ENCODE results near the gene CNTN5. TPM values are rescaled to one million over a fixed set of nuclear protein-coding genes. Genes with fewer than 3 reads are reported as not detected.

Gene CNTN5
- total and polyA plus RNA-seq, 5 experiments from 2014 or later: not detected

- Mint-ChIP-seq H3K27me3 (no peaks in the 10 kb centered on the region), H3K4me3 (no peak overlapping the region), H3K4me1 (no peaks in the 10 kb centered on the region), H3K9me3 (peaks cover under 1 to 30% (median 11%) of the 10 kb centered on the region in 9 donors), H3K36me3 (no peaks in the 10 kb centered on the region), H3K27ac (no peak overlapping the region)
- POLR2A ChIA-PET: no interaction called here
- DNase-seq: no peak
- ATAC-seq: no peak
These were observed 1295.2 kb downstream of the CNTN5 start for GRCh38 chr11:100315946-100316345.

DNA sequence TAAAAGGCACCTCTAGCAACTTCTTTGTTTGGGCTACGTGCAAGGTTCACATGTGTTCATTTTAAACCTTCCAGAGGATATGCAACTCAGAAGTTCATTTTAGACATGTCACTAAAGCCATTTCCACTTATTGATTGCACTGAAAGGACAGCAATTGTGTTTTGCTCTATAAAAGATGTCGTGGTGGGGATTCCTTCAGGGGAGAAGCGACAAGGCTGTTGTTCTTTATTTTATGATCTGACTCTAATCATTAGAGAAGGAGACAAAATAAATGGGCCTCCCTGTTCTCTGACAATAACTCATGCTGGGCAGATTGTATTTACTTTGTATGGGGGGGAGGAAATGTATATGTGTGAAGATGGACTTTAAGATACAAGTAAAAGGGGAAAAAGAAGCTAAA is 1296.2 kb downstream of the CNTN5 start:
- ATAC-seq: no peak
- peaks cover 1 to 23% (median 14%) of the 10 kb centered on the region in 9 donors for H3K9me3 Mint-ChIP-seq
- POLR2A ChIA-PET: no interaction called here
- H3K36me3 Mint-ChIP-seq: no peaks in the 10 kb centered on the region
- H3K27ac Mint-ChIP-seq: no peak overlapping the region
- H3K4me3 Mint-ChIP-seq: no peak overlapping the region
- no peaks in the 10 kb centered on the region for H3K4me1 Mint-ChIP-seq
- DNase-seq: no peak
- H3K27me3 Mint-ChIP-seq: no peaks in the 10 kb centered on the region

- Mint-ChIP-seq H3K36me3 (no peaks in the 10 kb centered on the region), H3K27ac (no peak overlapping the region), H3K4me3 (no peak overlapping the region), H3K27me3 (no peaks in the 10 kb centered on the region), H3K9me3 (peaks cover 0 to 15% (median 10%) of the 10 kb centered on the region in 9 donors), H3K4me1 (no peaks in the 10 kb centered on the region)
- DNase-seq: no peak
- POLR2A ChIA-PET: no interaction called here
- ATAC-seq: no peak
These were observed 1298.9 kb downstream of the CNTN5 start for GRCh38 chr11:100319691-100320090.

DNA sequence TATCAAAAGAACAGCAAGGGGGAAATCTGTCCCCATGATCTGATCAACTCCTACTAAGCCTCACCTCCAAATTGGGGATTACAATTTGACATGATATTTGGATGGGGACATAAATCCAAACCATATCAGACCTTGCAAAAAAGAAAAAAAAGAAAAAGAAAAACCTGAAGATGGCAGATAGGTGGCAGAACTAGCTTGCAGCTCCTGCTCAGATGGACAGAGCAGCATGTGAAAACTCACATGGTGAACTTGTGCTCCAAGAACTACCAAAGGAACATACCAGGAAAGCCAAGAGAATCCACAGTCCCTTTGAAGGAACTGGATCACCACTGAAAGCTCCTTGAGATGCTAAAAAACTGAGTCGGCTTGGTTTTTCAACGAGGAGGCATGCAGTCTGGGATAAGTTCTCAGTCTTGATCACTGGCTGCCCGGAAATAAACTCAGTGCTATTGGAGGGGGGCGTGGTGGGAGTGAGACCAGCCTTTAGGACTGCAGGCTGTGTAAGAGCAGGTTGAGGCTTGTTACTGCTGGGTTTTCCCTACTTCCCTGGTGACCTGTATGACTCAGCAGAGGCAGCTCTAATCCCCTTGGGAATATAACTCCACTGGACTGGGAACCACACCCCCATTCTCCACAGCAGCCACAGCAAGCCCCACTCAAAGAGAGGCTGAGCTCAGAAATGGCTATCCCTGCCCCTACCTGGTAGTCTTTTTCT is 1308.0 kb downstream of the CNTN5 start:
- Mint-ChIP-seq H3K4me1 (no peaks in the 10 kb centered on the region), H3K27me3 (no peaks in the 10 kb centered on the region), H3K4me3 (no peak overlapping the region), H3K36me3 (peaks cover 0 to 6% (median 0%) of the 10 kb centered on the region in 3 donors), H3K27ac (no peak overlapping the region), H3K9me3 (peaks cover 2 to 48% (median 16%) of the 10 kb centered on the region in 9 donors)
- DNase-seq (no peak), ATAC-seq (no peak)
- POLR2A ChIA-PET: no interaction called here

DNA sequence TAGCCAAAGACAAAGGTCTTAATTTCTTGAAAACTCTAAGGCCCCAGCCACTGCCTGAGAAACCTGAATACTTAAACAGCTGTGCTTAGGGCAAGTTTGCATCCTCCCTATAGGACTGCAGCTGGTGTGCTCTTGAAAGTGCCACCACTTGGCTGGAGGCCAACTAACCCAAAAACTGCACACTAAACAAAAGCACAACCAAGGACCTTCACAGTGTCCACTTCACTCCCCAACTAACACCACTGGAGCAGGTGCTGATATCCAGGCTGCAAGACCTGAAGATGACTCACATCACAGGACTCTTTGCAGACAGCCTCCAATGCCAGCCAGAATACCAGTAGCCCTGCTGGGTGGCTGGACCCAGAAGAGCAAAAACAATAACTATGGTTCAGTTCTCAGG is 1308.6 kb downstream of the CNTN5 start:
- POLR2A ChIA-PET: no interaction called here
- Mint-ChIP-seq H3K27ac (no peak overlapping the region), H3K36me3 (peaks cover 0 to 6% (median 0%) of the 10 kb centered on the region in 3 donors), H3K9me3 (peaks cover 4 to 54% (median 20%) of the 10 kb centered on the region in 9 donors), H3K4me3 (no peak overlapping the region), H3K4me1 (no peaks in the 10 kb centered on the region), H3K27me3 (no peaks in the 10 kb centered on the region)
- ATAC-seq (no peak), DNase-seq (no peak)

DNA sequence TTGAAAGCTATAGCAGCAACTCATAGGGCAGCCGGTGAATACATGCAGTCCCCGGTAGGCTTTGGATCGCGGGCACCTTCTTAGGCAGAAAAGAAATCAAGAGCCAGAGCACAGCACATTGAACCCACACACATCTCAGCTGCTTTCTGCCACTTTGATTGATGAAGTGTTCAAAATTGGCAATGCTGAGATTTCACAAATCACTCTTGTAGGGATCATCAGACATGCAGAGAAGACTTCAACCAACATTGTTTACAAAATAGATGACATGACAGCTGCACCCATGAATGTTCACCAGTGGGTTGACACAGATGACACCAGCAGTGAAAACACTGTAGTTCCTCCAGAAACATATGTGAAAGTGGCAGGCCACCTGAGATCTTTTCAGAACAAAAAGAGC is 1316.1 kb downstream of the CNTN5 start:
- DNase-seq (no peak), ATAC-seq (no peak)
- Mint-ChIP-seq H3K27ac (no peak overlapping the region), H3K9me3 (peaks cover 4 to 28% (median 10%) of the 10 kb centered on the region in 9 donors), H3K27me3 (no peaks in the 10 kb centered on the region), H3K4me3 (no peak overlapping the region), H3K4me1 (no peaks in the 10 kb centered on the region), H3K36me3 (no peaks in the 10 kb centered on the region)
- POLR2A ChIA-PET: no interaction called here

DNA sequence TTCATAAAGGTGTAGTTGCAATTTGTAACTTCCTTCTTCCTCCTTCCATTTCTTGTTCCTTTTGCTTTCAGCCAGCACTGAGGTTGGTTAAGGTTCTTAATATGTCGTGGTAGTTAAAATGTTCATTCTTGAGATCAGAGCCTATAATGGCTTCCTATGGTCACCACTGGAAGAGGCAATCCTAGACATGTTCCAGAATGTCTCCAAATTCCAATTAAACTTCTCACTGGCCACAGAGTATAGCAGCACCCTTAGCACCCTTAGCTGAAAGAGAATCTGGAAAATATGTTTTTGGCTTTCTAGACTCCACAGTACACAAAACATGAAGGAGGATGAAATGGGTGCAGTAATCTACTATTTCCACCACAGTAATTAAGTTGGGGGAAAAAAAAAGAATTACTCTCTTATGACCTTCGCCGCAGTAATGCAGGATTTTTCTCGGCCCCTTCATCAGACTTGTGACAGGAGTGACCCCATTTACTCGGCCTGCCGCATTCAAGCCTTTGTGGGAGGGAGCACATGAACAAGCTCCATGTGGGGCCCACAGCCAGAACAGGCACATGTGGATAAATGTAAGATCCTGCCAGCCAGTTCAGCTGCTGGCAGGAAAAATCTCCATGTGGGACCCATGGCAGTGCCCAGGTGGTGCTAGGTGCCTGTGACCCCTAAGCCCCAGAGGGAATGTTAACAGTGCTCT is 1317.5 kb downstream of the CNTN5 start:
- ATAC-seq: no peak
- Mint-ChIP-seq H3K4me3 (no peak overlapping the region), H3K4me1 (no peaks in the 10 kb centered on the region), H3K27ac (no peak overlapping the region), H3K27me3 (no peaks in the 10 kb centered on the region), H3K36me3 (no peaks in the 10 kb centered on the region), H3K9me3 (peaks cover 0 to 23% (median 7%) of the 10 kb centered on the region in 9 donors)
- DNase-seq: no peak
- POLR2A ChIA-PET: no interaction called here

- no peak for DNase-seq
- Mint-ChIP-seq H3K4me3 (no peak overlapping the region), H3K9me3 (peaks cover 0 to 13% (median 2%) of the 10 kb centered on the region in 9 donors), H3K27me3 (no peaks in the 10 kb centered on the region), H3K36me3 (no peaks in the 10 kb centered on the region), H3K27ac (no peak overlapping the region), H3K4me1 (no peaks in the 10 kb centered on the region)
- ATAC-seq: no peak
- POLR2A ChIA-PET: no interaction called here
These were observed 1319.9 kb downstream of the CNTN5 start for GRCh38 chr11:100340466-100341319.

DNA sequence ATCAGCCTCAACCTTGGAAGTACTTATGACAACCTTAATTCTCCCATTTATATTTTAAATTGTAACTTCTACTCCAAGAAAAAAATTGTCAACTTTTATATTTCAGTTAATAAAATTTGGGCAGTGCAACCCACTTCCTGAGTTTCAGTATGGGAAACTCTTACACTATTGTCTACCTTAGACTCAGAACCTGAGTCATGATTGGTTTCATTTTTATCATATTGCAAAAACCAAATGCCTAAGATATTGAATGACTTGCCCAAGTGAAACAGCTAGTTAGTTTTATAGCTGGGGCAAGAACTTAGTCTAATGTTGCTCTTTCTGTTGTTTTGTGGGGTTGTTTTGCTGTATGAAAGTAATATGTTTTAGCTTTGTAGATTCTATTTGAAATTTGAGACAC is 1332.3 kb downstream of the CNTN5 start:
- DNase-seq (no peak), ATAC-seq (no peak)
- H3K27ac Mint-ChIP-seq: no peak overlapping the region
- no peaks in the 10 kb centered on the region for H3K27me3 Mint-ChIP-seq
- POLR2A ChIA-PET: no interaction called here
- H3K9me3 Mint-ChIP-seq: peaks cover 0 to 13% (median 1%) of the 10 kb centered on the region in 9 donors
- no peaks in the 10 kb centered on the region for H3K4me1 Mint-ChIP-seq
- no peaks in the 10 kb centered on the region for H3K36me3 Mint-ChIP-seq
- no peak overlapping the region for H3K4me3 Mint-ChIP-seq

DNA sequence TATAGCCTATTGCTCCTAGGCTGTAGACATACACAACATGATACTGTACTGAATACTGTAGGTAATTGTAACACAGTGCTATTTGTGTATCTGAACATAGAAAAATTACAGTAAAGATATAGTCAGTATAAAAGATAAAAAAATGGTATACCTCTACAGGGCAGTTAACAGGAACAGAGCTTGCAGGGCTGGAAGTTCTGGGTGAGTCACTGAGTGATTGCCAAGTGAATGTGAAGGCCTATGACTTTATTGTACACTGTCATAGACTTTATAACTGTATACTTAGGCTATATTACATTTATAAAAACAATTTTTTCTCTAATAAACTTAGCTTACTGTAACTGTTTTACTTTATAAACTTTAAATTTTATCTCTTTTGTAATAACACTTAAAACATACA is 1334.0 kb downstream of the CNTN5 start:
- ATAC-seq (no peak), DNase-seq (no peak)
- no peaks in the 10 kb centered on the region for H3K36me3 Mint-ChIP-seq
- POLR2A ChIA-PET: no interaction called here
- peaks cover 0 to 15% (median 3%) of the 10 kb centered on the region in 9 donors for H3K9me3 Mint-ChIP-seq
- no peak overlapping the region for H3K4me3 Mint-ChIP-seq
- no peaks in the 10 kb centered on the region for H3K27me3 Mint-ChIP-seq
- no peaks in the 10 kb centered on the region for H3K4me1 Mint-ChIP-seq
- H3K27ac Mint-ChIP-seq: no peak overlapping the region

DNA sequence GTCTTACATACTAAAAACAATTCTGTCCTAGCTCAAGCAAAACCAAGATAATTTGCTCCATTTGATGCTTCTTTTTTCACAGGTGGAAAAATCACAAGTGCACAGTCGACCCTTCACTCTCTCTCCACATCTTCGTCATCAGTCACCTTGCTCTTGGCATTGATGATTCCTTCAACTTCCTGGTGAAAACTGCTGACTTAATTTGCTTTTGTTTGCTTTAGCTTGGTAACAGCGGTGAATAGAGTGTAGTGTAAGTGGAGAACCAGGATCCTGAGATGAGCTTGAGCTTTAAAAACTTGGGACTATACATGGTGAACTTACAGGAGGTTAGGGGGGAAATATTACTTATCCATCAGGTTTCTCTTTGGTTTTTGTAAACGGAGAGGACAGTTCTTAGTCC is 1335.3 kb downstream of the CNTN5 start:
- H3K4me1 Mint-ChIP-seq: no peaks in the 10 kb centered on the region
- H3K27me3 Mint-ChIP-seq: no peaks in the 10 kb centered on the region
- H3K9me3 Mint-ChIP-seq: peaks cover 0 to 21% (median 3%) of the 10 kb centered on the region in 9 donors
- POLR2A ChIA-PET: no interaction called here
- H3K36me3 Mint-ChIP-seq: no peaks in the 10 kb centered on the region
- ATAC-seq (no peak), DNase-seq (no peak)
- no peak overlapping the region for H3K27ac Mint-ChIP-seq
- no peak overlapping the region for H3K4me3 Mint-ChIP-seq

DNA sequence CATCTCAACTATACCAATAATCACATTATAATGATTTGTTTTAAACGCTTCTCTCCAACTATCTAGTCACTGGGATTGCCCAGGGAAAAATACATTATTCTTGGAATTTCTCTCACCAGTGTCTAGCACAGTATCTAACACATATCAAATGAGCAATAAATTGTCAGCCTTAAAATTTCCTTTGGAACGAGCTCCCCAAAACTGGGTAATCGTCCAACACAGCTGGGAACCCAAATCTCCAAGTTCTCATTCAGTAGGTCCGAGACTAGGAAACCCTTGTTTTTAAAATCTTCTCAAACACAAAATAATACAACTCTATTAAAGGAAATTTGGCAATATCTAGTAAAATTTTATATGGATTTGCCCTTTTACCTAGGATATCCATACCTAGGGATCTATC is 1338.5 kb downstream of the CNTN5 start:
- Mint-ChIP-seq H3K36me3 (no peaks in the 10 kb centered on the region), H3K27ac (no peak overlapping the region), H3K4me3 (no peak overlapping the region), H3K27me3 (no peaks in the 10 kb centered on the region), H3K4me1 (no peaks in the 10 kb centered on the region), H3K9me3 (peaks cover 3 to 25% (median 17%) of the 10 kb centered on the region in 9 donors)
- ATAC-seq (no peak), DNase-seq (no peak)
- POLR2A ChIA-PET: no interaction called here

DNA sequence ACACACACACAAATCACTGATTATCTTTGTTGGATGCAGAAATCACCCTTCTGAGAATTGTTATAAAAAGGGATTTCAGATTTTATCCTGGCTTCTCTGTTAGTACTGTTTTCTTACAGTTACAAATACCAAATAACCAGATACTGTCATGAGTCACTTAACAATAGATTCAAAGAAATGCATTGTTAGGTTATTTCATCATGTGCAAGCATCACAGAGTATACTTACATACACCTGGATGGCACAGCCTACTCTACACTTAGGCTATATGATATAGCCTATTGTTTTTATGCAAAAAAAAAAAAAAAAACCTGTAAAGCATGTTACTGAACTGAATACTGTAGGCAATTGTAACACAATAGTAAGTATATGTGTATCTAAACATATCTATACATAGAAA is 1347.1 kb downstream of the CNTN5 start:
- no peak overlapping the region for H3K27ac Mint-ChIP-seq
- POLR2A ChIA-PET: no interaction called here
- no peaks in the 10 kb centered on the region for H3K27me3 Mint-ChIP-seq
- ATAC-seq (no peak), DNase-seq (no peak)
- peaks cover 4 to 31% (median 15%) of the 10 kb centered on the region in 9 donors for H3K9me3 Mint-ChIP-seq
- no peaks in the 10 kb centered on the region for H3K4me1 Mint-ChIP-seq
- no peaks in the 10 kb centered on the region for H3K36me3 Mint-ChIP-seq
- H3K4me3 Mint-ChIP-seq: no peak overlapping the region

Data from naive thymus-derived CD8-positive, alpha-beta T cell (primary cell).